SH-SY5Y (cell line): Measurements from ENCODE around the gene SPSB3.

ENCODE experiments used
- GATA2 ChIP-seq: IDR thresholded peaks from 2 replicates; pipeline ENCODE4 v1.6.1; 2011; ENCODE audit warnings: mild to moderate bottlenecking, low read depth, low read length
- GATA3 ChIP-seq: IDR thresholded peaks from 2 replicates; pipeline ENCODE4 v1.6.1; 2011; ENCODE audit warnings: low read depth, mild to moderate bottlenecking, low read length, moderate library complexity

GRCh38 chr16:1786242-1787055 lies 4.1 kb upstream of the SPSB3 start:
- TF ChIP-seq GATA2: no peak
- no peak for TF ChIP-seq GATA3
